ENCODE results near the gene LEFTY1.

The LEFTY1 gene

DNA sequence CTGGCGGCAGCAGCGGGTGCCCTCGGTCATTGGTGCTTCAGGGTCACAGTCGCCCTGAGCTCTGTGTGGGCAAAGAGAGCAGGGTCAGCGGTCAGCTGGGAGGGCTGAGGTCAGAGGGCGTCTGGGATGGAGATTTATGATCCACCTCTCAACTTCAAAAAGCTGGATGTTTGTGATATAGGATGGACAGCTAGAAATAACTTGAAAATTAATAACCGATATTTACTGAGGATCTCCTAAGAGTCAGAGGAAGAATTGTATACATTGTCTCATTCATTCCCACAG lies 2.0 kb downstream of the LEFTY1 start:
- DNase-seq, result no peak

GRCh38 chr1:225886159-225887029 lies 2.6 kb downstream of the LEFTY1 start:
- no peak for DNase-seq

DNA sequence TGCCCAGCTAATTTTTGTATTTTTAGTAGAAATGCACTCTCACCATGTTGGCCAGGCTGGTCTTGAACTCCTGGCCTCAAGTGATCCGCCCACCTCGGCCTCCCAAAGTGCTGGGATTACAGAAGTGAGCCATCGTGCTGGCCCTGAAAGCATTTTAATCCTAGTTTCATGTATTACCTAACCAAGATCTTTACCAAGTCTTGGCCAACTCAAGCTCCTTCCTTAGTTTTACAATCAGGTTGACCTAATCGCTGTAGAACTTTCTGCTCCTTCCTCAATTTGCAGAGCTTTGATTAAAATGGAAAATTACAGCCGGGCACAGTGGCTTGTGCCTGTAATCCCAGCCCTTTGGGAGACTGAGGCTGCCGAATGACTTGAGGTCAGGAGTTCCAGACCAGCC lies 3.6 kb downstream of the LEFTY1 start:
- DNase-seq, result no peak

DNA sequence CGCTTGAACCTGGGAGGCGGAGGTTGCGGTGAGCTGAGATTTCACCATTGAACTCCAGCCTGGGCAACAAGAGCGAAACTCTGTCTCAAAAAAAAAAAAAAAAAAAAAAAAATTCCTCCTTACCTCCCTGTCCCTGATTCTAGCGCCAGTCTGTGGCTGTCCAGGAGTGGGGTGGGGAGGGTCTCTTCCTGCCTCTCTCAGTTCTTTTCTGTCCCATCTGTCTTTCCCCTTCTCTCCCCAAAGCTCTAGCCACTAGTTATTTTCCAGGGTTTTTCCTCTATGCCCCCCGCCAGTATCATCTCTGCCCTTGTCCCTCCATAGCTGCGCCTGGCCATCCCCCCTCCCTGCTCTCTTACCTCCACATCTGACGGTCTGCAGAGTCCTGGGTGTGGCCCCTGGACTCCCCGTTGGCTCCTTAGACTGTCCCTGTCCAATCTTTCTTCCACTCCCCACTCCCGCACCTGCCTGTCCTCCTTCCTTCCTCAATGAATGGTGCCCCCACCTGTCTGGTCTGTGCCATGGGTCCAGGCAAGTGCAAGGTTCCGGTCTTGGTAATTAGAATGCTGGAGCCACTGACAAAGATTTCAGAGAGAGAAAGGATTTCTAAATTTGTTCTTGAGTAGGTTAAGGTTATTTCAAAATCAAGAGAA lies 5.2 kb downstream of the LEFTY1 start:
- no peak for DNase-seq

- no peak for DNase-seq
These were observed 6.0 kb downstream of the LEFTY1 start for GRCh38 chr1:225882694-225883615.

DNA sequence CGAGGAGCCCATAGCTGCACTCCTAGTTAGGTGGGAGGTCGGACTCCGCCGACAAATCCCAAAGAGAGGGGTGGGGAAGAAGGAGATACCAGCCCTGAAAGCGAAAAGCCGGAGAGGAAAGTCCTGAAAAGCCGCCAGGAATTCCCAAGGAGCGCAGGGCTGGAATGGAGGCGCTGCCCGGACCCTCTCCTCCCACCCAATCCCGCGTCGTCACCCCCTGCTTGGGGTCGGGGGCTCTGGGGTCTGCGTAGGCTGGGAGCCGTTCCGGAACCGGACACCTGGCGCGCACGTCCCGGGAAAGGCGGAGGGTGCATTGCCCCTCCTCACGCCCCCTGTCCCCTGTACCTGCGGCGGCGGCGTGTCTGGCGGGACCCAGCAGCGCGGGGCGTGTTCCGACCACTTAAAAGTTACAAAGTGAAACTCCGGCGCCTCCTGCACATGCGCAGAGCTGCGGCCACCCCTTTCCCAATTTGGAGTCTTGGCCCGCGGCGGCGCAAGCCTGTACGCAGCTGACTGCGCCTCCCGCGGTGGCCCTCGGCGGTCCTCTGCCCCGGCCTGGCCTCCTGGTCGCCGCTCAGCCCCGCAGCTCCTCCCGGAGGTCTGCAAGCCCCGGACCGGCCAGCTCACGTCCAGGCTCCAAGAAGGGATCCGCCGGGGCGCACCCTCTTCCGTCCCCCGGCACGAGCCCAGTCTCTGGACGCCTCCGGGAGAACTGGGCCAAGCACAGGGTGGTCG lies 6.8 kb downstream of the LEFTY1 start, which contains the start of gene TMEM63A:
Gene TMEM63A, minus strand, starts transcription at position 422 of the 735 bp plus-strand sequence. CDS start 4,800 bp downstream, outside the sequence.
- peak; percentile 29 to 68 for DNase-seq

DNA sequence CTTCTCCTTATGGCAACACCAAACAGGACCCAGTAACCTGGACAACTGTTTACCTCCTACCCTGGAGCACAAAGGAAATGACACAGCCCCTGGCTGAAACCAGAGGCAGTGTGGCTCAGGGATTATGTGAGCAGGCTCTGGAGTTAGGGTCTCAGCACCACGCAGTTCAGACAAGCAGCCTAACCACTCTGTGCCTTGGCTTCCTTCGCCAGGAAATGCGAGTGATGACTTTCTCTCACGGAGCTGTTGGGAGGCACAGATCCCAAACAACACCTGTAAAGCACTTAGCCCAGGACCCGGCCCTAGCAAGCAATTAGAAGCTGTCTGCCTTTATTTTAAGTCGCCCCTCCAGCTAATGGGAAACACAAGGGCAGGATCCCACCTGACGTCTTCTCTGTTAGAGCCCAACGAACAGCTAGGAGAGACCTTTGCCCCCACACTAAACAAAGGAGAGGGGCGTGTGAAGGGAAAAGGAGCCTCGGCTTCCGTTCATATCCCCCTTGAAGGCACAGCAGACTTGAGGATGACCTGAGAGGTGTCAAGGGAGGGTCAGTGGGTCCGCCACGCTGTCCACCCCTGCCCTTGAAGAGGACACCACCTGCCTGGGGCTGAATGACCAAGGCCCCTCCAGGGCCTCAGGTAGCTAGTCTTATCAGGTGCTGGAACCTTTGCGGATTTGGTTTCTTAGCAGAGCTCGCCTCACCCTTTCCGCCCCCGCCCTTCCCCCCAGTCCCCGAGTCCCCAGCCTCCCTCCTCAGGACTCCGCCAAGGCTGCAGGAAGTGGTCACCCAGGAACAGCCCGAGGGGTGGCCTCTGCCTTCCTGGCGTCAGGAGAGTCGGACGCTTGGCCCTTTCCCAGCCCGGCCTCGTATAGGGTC lies 7.6 kb downstream of the LEFTY1 start:
- DNase-seq, result peak; percentile 24 to 37

- DNase-seq, result no peak
These were observed 8.3 kb downstream of the LEFTY1 start for GRCh38 chr1:225880636-225881035.

- no peak for DNase-seq
These were observed 8.7 kb downstream of the LEFTY1 start for GRCh38 chr1:225880222-225880588.

DNA sequence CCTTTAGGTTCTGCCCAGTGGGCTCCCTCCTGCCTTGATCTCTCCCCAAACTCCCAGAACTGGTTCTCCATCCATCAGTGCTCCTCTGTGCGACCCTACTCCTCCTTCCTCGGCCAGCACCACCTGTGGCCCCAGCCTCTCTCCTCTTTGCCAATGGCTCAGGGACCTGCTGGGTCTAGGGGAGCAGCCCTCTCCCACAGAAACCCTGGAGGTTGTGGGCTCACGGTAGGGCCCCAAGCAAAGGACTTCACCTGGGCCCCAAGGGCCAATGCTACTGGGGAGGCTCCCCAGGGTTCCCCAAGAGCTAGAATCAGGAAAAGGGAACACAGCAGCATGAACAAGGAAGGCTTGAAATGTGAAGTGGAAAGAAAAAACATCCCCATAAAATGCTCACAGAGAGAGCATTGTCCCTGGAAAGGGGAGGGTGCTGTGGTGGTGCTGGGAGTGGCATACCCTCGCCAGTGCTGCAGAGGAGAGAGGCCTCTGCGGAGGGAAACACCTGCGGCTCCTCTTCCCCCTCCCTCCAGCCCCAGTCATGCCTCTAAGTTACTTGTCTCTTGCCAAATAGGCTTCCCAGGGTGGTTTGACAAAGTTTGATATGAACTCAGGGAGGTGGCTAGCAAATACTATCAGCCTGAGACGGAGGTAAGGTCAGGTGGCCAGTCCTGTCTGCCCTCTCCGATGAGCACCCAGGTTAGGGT lies 9.3 kb downstream of the LEFTY1 start:
- no peak for DNase-seq

DNA sequence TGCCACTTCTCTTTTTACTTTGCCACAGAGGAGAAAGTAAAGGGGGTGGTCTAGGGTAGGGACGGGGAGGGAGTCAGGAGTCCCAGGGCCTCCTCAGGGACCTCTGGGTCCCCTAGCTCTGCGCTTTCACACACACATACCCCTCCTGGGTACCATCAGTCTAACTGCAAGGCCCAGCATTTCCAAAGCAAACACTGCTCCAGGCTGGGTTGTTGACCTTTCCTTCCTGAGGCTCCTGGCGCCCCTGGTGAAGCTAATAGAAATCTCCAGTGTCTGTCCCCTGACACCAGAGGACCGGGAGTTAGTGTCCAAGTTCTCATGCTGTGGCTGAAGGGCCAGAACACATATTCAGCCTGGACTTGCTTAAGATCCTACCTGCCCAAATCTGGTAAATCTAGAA lies 10.7 kb downstream of the LEFTY1 start:
- DNase-seq, result no peak

DNA sequence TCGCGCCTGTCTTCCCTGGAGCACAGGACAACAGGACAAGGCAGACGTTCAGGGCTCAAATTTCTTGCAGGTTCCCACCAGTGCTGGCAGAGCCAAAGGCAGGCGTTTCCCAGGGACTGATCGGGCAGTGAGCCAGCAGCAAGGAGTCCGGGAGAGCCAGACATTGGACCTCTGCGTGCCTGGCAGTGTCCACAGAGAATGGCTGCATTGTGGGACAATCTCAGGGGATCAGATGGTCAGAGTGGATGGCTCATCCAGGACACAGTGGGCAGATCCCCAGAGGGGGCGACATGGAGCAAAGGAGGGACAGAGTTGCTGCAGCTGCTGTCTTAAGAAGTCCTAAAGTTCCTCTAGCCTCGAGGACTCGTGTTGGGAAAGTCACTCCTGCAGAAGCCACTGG lies 11.4 kb downstream of the LEFTY1 start:
- DNase-seq, result peak in 1 of 2 experiments; percentile 43

DNA sequence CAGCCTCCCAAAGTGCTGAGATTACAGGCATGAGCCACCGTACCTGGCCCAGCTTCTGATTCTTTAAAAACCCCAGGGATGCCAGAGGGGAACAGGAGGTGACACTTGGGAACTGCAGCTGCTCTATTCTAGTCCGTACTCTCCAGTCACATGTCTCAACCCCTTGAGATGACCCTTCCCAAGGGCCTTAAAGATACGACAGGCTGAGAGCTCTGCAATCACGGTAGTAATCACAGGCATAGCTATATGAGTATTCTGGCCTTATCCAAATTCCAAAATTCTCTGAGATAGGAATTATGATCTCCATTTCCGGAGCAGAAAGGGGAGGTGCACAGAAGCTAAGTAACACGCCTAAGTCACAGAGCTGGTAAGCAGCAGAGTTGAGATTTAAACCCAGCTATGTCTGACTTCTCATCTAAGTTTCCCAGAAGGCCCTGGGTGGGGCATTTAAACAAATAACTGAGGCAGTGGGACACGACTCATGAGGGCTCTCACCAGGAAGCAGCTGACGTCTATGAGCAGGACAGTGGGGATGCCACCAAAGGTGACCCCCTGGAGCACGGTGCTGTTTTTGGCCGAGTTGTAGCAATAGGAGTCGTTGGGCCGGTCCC lies 11.9 kb downstream of the LEFTY1 start:
- DNase-seq, result no peak

GRCh38 chr1:225875044-225875815 lies 13.7 kb downstream of the LEFTY1 start:
- DNase-seq, result no peak

DNA sequence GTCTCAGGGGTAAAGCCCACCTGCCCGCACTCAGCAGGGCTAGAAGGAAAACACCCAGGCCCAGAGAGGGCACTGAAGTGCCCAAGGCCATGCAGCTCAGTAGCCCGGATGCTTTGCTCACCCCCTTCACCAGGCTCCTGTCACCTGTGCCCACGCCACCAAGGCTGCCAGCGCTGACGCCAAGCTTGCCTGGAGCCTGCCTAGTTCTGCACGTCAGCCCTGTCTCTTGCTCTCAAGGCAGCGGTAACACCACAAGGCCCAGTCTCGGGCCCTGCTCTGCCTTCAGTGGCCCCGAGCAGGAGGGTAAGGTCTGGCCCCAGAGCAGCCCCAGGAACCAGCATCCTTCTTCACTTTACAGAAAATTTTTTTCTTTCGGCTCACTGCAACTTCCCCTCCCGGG lies 14.5 kb downstream of the LEFTY1 start:
- DNase-seq, result no peak

DNA sequence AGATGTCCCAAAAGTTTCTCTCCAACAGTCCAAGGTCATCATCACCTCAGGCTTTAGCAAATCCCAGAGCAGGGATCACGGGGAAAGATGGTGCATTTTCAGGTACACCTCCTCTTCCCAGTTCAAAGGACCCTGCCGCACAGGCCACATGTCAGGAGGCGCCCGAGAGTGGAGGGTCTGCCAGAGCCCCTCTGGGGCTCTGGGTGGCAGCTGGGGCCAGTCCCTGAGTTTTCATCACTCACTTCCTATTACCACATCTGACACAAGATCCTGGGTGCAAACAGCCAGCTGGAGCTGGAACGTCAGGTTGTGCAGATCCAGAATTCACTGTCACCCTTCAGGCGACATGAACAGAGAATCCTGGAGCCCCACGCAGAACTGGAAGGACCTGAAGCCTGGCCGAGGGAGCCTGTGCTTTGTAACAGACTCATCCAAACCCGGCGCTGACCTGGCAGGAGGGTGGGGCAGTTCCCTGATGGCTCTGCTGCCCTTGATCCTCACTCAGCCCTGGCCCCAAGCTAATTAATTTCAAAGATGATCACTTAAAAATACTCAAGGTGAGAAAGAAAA lies 15.6 kb downstream of the LEFTY1 start:
- DNase-seq, result no peak

DNA sequence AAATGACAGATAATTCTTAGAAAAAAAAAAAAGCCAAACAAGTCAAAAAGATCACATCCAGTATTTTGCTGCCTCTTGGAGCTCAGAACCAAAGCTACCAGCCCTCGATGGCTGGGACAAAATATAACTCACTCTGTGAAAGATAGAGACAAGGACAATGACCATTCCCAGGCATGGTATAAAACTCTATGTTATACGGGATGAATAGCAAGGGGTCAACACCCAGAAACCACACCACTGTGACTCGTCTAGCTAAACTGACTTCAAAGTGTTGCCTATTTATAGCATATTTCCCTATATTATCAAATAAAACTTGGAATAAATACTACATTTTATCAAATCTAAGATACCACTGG lies 16.9 kb downstream of the LEFTY1 start:
- DNase-seq, result no peak

DNA sequence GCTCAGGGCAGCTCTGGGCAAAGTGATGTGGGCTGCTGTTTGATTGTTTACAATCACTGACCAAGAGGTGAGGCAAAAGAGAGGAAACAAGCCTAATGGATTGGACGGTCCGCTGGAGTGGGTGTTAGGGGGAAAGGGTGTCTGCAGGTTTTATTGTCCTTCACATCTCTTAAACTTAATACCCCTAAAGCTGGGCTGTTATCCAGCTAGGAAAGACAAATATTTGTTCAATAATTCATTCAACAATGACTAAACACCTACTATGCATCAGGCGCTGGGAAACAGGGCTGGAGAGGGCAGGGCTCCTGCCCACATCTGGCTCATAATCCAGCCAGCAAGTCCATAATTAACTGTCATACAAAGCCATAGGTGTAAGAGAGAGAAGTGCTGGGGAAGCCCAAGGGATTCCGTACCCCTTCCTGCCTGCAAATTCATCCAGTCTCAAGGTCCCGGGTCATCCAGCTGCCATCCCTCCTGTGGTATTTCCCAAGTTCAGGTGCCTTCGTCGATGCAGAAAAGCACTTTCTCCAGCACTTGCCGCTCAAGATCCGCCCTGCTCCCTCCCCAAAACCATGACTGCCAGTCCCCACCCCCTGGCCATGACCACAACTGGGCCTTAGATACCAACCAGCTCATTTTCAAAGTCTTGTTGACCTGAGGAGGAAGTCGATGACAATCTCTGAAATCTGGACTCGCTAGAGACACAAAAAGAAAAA lies 17.4 kb downstream of the LEFTY1 start:
- no peak for DNase-seq

GRCh38 chr1:225870911-225871310 lies 18.0 kb downstream of the LEFTY1 start:
- DNase-seq, result no peak
